Brain microvascular endothelial cell (primary cell): Measurements from ENCODE around the gene AKAP13.

Source experiments
- DNase-seq: peaks from one replicate; pipeline ENCODE4 v3.0.0-alpha.2; 2020
- H3K27ac ChIP-seq: fragments of 250-450 bp; sonication (Bioruptor Pico); 2 replicates; pipeline ENCODE4 v1.5.1; 2020; ENCODE audit warnings: mild to moderate bottlenecking, moderate library complexity
- H3K27me3 ChIP-seq: fragments of 250-450 bp; sonication (Bioruptor Pico); replicated peaks from 2 replicates; pipeline ENCODE4 v1.5.1; 2020; ENCODE audit warnings: mild to moderate bottlenecking
- H3K36me3 ChIP-seq: fragments of 250-450 bp; sonication (Bioruptor Pico); replicated peaks from 2 replicates; pipeline ENCODE4 v1.5.1; 2020; ENCODE audit warnings: mild to moderate bottlenecking
- H3K4me3 ChIP-seq: 2 replicates; pipeline ENCODE4 v1.5.1; 2011; ENCODE audit warnings: low read depth, mild to moderate bottlenecking, control low read depth, low read length, moderate library complexity
- CTCF ChIP-seq: IDR thresholded peaks from 2 replicates; pipeline ENCODE4 v1.5.1; 2011; ENCODE audit warnings: low read depth, mild to moderate bottlenecking, moderate library complexity, low read length, control low read depth, inconsistent platforms; ENCODE audit errors: missing control alignments
- in situ Hi-C: cut with HindIII; loops from 2 replicates; pipeline ENCODE4 v1.10.0; 2017; ENCODE audit warnings: low sequenced_read_pairs, low pct_ligation_motif_present

Gene AKAP13

GRCh38 chr15:85496551-85497171 lies 116.3 kb downstream of the AKAP13 start:
- in situ Hi-C loops: no loop called here
- no peak overlapping the region for H3K27ac ChIP-seq
- TF ChIP-seq CTCF: no peak
- no peak for DNase-seq
- H3K4me3 ChIP-seq: no peak overlapping the region
- no peaks in the 10 kb centered on the region for H3K36me3 ChIP-seq
- H3K27me3 ChIP-seq: no peaks in the 10 kb centered on the region

GRCh38 chr15:85497172-85497569 lies 116.8 kb downstream of the AKAP13 start:
- in situ Hi-C loops: no loop called here
- no peaks in the 10 kb centered on the region for H3K36me3 ChIP-seq
- no peak for DNase-seq
- TF ChIP-seq CTCF: no peak
- no peak overlapping the region for H3K27ac ChIP-seq
- H3K4me3 ChIP-seq: no peak overlapping the region
- no peaks in the 10 kb centered on the region for H3K27me3 ChIP-seq

- no peak overlapping the region for H3K27ac ChIP-seq
- no peak for TF ChIP-seq CTCF
- no peaks in the 10 kb centered on the region for H3K36me3 ChIP-seq
- no peak overlapping the region for H3K4me3 ChIP-seq
- in situ Hi-C loops: no loop called here
- DNase-seq: no peak
- no peaks in the 10 kb centered on the region for H3K27me3 ChIP-seq
These were observed 118.1 kb downstream of the AKAP13 start for GRCh38 chr15:85498471-85498870.

- Histone ChIP-seq H3K27ac (no peak overlapping the region), H3K27me3 (no peaks in the 10 kb centered on the region), H3K36me3 (no peaks in the 10 kb centered on the region), H3K4me3 (no peak overlapping the region)
- no peak for DNase-seq
- in situ Hi-C loops: no loop called here
- no peak for TF ChIP-seq CTCF
These were observed 119.0 kb downstream of the AKAP13 start for GRCh38 chr15:85499371-85499887.

GRCh38 chr15:85500060-85500708 lies 119.8 kb downstream of the AKAP13 start:
- in situ Hi-C loops: no loop called here
- no peak overlapping the region for H3K27ac ChIP-seq
- H3K36me3 ChIP-seq: no peaks in the 10 kb centered on the region
- no peak for DNase-seq
- no peak overlapping the region for H3K4me3 ChIP-seq
- no peaks in the 10 kb centered on the region for H3K27me3 ChIP-seq
- TF ChIP-seq CTCF: no peak
